ENCODE measurements around the gene BIN1. TPM values are rescaled to one million over a fixed set of nuclear protein-coding genes. Genes with fewer than 3 reads are reported as not detected.

Gene BIN1
- polyA plus RNA-seq, 1 experiment: 37.6 TPM

- Histone ChIP-seq H3K36me3 (ENCODE audit: control insufficient read depth, insufficient read depth, low read length) (peaks cover 10% of the 10 kb centered on the region), H3K27me3 (ENCODE audit: control insufficient read depth, insufficient read depth, low read length) (no peaks in the 10 kb centered on the region), H3K4me3 (ENCODE audit: low read depth, low read length) (no peak overlapping the region)
- ChIA-PET POLR2A (no interaction called here), CTCF (no interaction called here)
- no peak for TF ChIP-seq CTCF (IDR thresholded peaks at IDR 0.05; ENCODE audit: insufficient read depth, low read depth, low read length)
- DNase-seq (ENCODE audit: low read depth): no peak
These were observed 47.4 kb downstream of the BIN1 start for GRCh38 chr2:127059559-127059958.

DNA sequence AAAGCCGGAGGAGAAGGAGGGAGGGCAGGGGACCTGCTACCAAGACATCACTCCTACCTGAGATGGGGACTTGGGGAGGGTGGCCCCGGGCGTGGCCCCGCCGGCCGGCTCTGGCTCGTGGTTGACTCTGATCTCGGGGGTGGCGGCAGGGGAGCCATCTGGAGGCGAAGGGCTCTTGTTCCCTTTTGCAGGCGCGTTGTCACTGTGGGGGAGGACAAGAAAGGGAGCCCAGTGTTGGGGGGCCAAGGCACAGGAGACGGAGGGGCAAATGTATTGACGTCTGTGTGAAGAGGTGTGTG, 48.1 kb downstream of the BIN1 start:
- no peaks in the 10 kb centered on the region for H3K27me3 ChIP-seq (ENCODE audit: control insufficient read depth, insufficient read depth, low read length)
- ChIA-PET CTCF (no interaction called here), POLR2A (no interaction called here)
- TF ChIP-seq CTCF (IDR thresholded peaks at IDR 0.05; ENCODE audit: insufficient read depth, low read depth, low read length): no peak
- peaks cover 11% of the 10 kb centered on the region for H3K36me3 ChIP-seq (ENCODE audit: control insufficient read depth, insufficient read depth, low read length)
- no peak overlapping the region for H3K4me3 ChIP-seq (ENCODE audit: low read depth, low read length)
- no peak for DNase-seq (ENCODE audit: low read depth)

DNA sequence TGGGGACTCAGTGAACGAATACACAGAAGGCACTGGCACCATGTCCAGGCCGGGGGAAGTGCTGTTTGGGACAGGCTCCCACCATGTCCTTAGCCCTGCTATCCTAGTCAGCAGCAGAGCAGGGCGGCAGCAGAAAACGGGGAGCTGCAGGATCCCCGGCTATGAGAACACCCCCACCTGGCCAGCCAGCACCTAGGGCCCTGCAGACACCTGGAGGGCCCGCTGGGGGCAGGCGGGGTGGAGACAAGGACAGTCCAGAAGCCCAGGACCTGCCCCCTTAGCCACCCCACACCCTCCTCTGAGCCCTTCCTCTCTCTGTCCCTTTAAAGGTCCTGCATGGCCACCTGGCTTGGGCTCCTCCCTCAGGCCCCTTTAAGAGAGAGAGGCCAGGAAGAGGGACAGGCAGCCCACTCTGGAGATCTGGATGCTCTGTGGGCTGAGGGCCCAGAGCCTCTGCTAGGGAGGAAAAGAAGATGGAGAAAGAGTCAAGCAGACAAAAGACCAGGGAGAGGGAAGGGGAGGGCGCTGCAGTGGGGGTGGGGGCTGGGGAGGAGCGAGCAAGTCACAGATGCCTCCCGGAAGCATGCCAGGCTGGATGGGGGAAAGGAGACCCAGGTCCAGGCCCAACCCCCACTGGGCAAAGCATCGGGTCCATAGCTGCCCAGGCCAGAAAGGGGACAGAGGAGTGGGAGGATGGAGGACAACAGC, 48.6 kb downstream of the BIN1 start:
- CTCF ChIA-PET: no interaction called here
- Histone ChIP-seq H3K27me3 (ENCODE audit: control insufficient read depth, insufficient read depth, low read length) (no peaks in the 10 kb centered on the region), H3K4me3 (ENCODE audit: low read depth, low read length) (no peak overlapping the region), H3K36me3 (ENCODE audit: control insufficient read depth, insufficient read depth, low read length) (peaks cover 8% of the 10 kb centered on the region)
- TF ChIP-seq CTCF (IDR thresholded peaks at IDR 0.05; ENCODE audit: insufficient read depth, low read depth, low read length): no peak
- POLR2A ChIA-PET: no interaction called here
- DNase-seq (ENCODE audit: low read depth): no peak

DNA sequence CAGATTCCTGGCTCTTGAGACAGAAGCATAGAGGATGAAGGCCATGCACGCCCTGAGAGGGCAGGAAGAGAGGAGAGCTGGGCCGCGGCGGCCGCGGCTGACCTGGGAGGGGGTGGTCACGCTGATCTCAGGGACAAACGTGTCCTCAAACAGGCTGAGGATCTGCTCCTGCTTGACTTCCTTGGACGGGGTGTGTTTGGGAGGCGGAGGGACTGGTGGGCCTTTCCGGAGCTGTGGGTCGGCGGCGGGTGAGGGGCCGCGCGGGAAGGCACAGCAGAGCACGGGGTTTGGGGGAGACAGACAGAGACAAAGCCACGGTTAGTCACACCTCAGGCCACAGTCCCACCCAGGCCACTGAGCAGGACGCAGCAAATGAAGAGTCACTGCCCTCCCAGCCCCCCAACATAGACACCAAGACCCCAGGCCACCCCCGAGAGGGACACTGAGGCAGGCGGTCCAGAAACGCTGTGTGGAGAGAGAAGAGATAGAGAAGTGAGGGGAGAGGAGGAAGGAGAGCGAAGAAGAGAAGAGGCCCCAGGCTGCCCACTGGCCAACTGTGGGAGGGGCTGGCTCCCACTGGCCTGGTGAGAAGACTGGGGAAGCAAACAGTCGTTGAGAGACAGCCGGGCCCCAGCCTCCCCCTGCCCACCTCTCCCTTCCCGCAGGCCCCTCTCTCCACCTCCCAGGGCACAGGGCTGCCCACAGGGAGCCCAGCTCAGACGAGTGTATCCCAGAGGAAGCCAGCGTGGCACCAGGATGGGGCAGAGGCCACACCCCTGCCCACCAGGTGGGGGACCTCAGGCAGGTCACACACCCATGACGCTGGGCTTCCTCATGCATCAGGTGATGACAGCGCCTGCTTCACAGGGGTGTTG, 49.3 kb downstream of the BIN1 start:
- CTCF ChIA-PET: no interaction called here
- POLR2A ChIA-PET: no interaction called here
- peaks cover 6% of the 10 kb centered on the region for H3K36me3 ChIP-seq (ENCODE audit: control insufficient read depth, insufficient read depth, low read length)

More for the DNA sequence above, 49.3 kb downstream of the BIN1 start:
- Histone ChIP-seq H3K27me3 (ENCODE audit: control insufficient read depth, insufficient read depth, low read length) (no peaks in the 10 kb centered on the region), H3K4me3 (ENCODE audit: low read depth, low read length) (no peak overlapping the region)
- TF ChIP-seq CTCF (IDR thresholded peaks at IDR 0.05; ENCODE audit: insufficient read depth, low read depth, low read length): no peak
- no peak for DNase-seq (ENCODE audit: low read depth)
